HG03135 (cell line): ENCODE results near the gene FRMD3.

Experiments
- ATAC-seq: cut with Tn5 transposase; IDR thresholded peaks from one replicate; pipeline ENCODE4 v1.9.1; 2021; ENCODE audit warnings: mild to moderate bottlenecking, moderate library complexity; ENCODE audit not compliant: unreplicated experiment

Gene FRMD3

DNA sequence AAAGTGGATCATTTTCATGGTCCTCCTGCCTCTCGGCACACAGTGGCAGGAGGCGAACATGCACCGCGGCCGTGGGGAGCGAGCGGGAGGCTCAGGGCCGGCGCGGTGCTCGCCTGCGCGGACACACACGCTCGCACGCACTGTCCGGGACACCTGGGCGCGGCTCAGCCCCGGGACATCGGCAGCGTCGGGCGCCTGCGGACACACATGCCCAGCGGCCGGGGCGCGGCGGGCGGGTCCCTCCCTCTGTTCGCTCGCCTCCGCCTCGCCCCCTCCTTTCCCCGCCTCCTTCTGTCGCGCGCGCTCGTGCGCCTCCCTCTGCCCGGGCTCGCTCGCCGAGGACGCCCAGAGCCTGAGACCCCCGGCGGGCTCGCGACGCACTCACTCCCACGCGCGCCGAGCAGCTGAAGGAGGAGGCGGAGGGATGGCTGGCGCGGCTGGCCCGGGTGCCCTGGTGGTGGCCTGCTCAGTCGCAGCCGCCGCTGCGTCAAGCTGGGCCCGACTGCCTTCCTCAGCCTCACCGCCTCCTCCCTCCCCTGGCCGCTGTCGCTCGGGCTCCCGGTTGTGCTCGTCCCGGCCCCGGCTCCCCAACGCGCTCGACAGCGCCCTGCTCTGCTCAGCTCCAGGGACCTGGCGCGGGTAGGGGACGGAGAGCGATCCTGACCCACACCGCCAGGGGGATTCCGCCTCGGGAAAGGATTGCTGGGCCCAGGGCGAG lies at the start of gene FRMD3:
TSS of gene FRMD3 (minus strand) at position 230 of the 718 bp plus-strand sequence. CDS start at position 60, 170 bp downstream.
- ATAC-seq, result peak; percentile 58

DNA sequence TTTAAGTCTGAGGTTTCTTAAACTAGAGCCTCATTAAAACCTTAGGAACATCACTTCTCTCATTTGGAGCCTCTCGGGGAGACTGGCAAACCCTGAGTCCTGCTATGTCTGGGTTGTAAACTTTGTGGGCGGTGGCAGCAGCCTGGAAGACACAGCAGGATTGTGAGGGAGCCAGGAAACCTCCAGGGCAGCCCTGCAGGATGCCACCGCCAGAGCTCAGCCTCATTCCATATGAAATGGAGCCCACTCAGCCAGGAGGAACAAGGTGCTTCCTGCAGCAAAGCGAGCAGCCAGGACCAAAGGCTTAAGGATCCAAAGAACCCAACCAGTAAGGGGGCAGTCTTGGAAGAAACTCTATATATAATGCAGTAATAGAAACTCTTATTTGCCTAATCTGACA lies 46.8 kb upstream of the FRMD3 start:
- ATAC-seq, result no peak

DNA sequence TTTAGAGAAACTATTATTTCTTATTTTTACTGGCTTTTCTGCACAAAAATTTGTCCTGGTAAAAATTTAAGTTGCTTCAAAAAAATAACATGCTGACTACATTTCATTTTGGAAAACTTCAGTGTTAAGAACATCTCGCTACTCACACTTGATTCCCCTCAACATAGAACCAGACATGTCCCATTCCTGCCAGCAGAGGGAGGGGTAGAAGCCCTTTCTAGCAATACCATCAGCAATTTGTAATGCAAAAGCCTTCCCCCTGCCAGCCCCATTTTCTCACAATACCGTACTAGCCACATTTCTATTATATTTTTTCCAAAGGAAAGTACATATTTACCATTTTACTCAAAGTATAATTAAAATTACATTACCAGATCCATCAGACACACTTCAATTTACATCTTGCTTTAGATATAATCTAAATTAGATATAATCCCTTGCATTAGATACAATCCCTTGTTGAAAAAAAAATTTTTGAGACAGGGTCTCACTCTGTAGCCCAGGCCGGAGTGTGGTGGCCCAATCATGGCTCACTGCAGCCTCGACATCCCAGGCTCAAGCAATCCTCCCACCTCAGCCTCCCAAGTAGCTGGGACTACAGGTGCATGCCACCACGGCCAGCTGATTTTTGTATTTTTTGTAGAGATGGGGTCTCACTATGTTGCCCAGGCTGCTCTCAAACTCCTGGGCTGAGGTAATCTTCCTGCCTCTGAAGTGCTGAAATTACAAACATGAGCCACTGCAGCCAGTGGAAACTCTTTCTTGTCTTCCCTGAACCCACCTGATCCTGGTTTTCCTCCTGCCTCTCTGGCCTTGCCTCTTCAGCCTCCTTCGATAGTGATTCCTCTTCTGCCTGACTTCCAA lies 45.2 kb upstream of the FRMD3 start:
- peak; percentile 76 for ATAC-seq

DNA sequence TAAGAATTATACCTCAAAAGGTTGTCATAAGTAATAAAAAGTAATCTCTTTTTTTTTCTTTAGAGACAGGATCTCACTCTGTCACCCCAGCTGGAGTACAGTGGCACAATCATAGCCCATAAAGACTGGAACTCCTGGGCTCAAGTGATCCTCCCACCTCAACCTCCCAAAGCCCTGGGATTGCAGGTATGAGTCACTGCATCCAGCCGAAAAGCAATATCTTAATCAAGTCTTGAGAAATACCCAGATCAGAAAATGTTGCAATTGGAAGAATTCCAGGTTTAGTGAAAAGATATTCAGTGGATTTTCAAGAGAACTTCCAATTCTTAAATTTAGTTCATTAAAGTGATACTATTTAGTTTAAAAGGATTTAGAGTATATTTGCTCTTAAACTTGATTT lies 43.8 kb upstream of the FRMD3 start:
- no peak for ATAC-seq

DNA sequence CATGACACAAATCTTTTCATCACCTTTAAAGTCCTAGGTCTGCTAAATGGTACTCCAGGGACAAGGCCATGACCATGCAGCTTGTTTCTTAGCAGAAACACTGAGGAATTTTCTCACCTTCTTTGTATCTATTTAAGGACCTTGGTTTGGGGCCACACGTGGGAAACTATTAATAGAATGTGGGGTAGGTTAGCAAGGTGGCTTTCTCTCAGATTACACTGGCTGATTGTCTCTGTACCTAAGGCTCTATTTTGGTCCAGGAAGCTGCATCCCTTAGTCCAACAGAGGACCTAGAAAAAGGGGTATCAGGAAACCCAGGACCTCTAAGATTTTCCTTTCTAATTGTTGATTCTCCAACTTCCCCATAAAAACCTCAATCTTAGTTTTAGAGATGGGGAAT lies 36.3 kb upstream of the FRMD3 start:
- no peak for ATAC-seq

DNA sequence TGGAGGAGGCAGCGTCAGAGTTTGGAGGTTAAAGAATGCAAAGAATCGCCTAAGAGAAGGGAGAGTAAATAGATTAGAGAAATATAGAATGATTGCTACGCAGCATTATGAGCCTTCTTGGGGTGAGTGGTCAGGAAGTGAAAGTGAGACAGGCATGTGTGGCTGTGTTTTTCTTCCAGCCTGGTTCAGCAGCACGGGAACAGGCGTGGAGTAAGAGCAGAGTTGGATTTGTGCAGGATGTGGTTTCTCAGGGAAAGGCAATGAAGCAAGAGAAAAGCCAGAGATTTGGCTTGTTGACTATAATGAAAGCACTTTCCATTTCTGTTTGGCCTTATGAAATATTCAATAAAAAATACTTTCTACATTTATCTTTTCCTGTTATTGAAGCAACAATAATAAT lies 34.3 kb upstream of the FRMD3 start:
- no peak for ATAC-seq

DNA sequence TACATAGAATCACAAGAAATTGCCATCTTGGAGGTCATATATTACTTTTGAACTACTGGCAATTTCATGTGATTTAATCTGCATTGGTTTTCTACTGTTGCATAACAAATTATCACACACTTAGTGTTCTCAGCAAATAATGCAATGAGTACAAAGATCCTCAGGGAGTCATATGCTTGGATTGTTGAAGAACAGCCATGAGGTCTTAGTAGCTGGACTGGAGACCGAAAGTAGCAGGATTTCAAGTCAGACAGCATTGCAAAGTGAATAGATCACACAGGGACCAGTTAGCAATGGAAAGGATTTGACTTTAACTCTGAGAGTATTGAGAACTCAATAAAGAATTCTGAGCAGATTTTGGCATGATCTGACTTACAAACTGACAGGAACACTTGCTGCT lies 32.2 kb upstream of the FRMD3 start:
- no peak for ATAC-seq

DNA sequence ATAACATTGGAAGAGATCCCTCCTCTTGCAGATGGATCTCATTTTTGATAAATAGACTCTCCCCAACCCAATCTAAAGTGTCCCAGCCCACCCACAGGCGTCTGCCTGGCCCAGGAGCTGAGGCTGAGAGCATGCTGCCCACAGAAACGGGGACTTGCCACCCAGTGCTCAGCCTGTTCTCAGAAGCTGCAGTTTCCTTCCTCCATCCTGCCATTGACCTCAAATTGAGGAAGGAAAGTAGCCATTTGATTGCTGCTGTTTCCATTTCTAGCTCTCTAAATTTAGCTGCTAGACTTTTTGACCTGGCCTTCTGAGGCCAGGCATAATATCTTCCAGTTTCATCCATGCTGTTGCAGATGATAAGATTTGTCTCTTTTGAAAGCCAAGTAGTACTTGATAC lies 31.1 kb upstream of the FRMD3 start:
- no peak for ATAC-seq

DNA sequence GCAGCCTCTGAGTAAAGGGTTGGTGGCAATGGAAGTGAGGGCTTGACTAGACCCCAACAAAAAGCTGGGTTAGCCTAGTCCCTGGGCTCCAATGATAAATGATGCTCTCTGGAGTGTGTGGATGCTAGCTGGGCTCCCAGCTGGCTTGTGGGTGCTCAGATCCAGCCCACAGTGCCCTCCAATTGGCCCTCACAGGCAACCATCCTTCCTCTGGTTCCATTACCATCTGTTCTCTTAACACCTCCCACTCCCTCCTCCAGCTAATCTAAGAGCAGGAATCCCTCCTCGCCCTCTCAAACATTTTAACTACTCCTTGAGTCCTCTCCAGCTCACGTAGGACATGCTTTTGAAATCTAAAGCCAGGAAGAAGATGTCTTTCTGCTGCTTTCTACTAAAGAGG lies 25.2 kb upstream of the FRMD3 start:
- ATAC-seq, result no peak

DNA sequence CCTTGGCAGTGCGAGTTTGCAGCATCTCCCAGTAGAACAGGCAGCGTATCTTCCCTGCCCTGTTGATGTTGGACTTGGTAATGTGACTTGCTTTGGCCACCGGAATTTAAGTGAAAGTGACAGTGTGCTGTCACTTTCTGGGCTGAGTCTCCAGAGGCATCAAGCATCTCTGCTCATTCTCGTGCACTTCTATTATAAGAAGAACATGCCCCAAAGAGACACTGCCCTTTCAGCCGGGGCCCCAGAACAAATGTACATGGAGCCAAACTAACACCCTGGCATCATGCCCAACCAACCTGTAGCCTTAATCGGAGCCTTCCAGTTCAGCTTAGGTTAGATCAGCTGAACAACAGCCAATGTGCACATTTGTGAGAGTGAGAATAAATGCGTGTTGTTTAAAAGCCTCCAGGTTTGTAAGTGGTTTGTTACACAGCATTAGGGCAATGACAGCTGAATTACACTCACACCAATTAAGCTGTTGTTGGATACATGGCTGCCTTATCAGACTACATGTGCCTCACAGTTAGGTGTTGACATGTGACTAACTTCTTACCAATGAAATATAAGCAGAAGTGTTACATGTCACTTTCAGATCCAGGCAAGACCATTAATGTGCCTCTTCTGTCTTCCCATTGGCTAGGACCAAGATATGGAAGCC lies 22.1 kb upstream of the FRMD3 start:
- ATAC-seq, result no peak

DNA sequence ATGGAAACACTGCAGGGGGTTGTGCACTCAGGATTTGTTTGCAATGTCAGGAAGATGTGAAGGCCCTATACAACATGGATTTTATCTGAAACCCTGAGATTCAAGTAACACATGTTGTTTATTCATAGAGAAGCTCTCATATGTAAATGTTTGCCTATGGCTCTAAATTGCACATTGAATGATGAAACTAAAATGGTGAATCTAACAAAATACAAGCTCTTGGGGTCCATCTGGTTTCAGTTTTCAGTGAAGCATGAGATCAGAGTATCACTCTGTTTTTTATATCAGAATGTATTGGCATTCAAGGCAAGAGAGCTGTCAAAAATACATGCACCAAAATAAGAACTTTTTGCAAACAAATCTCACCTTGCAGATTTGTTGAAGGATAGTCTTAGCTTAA lies 19.6 kb upstream of the FRMD3 start:
- no peak for ATAC-seq

DNA sequence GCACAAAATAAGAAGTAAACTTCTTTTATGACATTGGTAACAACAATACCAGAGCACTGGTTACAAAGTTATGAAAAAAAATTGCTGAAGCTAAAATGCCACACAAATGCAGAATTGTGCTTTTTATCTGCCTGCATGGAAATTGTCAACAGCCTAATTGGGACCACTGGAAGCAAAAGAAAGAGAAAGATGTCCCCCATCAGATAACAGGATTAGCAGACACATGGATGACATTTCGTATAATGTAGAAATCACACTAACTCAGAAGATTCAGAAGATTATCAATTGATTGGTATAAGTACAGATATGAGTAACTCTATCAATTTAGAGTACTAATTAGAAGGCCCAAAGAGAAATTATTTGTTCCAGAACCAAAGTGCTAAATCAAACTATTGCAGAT lies 19.1 kb upstream of the FRMD3 start:
- ATAC-seq, result no peak

DNA sequence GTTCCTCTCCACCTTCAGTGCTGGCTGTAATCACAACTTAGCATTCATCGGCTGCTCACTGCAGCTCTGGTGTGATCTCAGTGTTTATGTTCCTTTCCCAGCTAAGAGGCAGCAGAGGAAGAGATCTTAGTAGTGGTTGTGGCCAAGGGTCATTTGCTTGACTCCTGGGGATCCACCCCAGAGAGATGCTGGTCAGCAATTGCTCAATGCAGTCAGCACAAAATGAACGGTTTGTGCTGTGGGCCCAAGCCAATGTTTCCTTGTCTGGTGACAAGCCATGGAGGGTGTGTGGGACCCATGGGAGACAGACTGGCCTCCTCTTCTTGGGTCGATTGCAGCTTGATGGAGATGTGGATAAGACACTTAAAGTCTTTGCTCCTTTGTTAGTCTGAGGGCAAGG lies 16.1 kb upstream of the FRMD3 start:
- ATAC-seq, result no peak

DNA sequence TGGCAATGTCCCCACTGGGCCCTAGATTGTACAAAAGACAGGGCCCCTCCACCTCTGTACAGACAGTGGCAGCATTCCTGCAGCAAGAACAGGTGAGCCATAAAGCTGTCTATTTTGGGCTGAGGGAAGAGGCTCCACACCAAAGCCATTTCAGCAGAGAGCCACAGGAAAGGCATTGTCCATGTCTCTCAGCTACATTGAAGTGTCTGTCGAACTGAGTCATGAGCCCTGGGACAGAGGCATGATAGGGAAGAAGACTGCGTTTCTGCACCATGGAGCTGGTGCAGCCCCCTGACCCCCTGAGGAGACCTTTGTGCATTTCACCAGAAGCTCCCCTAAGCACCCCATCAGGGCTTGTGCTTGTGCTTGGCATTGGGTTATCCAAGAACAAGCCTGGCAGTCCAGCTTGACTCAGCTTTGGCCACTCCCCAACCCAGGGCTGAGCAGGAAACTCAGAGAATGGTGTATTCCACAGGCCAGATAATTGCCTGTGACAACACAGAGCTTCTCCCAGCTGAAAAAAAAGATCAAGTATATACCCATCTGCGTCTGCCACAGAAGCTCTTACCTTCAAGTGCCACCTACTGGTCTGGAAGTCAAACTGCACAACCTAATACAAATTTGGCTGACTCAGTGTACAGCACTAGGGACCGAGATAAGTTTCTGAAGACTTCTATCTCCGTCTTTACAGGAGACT lies 5.9 kb upstream of the FRMD3 start:
- peak; percentile 97 for ATAC-seq

DNA sequence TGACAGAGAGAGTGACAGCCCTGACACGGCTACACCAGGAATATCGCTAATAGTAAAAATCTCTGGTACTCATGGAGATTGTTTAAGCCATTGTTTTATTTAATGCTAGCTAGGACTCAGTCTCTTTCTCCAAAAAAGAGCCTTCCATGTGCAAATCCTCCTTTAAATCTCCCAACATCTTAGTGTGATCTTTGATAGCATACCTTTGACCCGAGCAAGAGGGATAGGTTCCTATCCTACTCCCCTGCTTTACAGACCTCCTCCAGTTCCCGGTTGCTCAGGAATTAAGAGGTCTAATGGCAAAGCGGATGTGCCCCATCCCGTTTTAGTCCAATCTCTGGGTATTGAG lies 663 bp upstream of the FRMD3 start:
- no peak for ATAC-seq

DNA sequence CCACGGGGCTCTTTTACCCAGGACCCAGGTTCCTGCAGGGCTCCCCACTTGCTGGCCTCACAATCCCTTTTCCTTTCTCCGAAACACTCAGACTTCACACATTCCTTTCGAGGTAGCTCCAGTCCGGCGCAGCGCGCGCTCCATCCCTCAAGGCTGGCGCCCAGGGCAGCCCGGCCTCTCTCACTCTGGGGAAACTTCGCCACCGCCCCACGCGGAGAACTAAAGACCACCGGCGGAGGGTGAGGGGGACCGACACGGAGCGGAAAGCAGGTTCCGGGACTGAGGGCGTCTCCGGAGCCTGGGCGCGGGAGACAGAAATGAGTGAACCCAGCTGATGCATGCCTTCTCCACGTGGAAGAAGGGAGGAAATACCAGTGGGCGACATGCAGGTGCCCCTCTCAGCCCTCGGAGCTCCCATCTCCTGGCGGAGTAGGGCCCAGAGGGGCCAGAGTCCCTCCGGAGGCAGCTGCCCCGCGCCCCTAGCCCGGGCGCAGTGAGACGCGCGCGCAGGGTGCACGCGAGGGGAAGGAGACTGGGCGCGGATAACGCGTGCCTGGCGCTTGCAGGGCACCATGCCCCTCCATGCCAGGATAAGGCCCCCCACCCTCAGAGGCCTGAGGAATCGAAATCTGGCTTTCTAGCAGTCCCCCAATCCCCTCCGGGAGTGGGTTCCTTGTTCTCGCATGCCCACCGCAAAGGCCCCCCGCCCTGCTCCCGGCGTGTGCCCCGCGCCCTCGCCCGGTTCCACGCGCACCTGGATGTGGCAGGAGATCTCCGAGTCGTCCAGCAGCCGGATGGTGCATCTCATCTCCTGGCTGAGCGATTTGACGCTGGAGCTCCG lies 650 bp downstream of the FRMD3 start:
- ATAC-seq, result no peak

DNA sequence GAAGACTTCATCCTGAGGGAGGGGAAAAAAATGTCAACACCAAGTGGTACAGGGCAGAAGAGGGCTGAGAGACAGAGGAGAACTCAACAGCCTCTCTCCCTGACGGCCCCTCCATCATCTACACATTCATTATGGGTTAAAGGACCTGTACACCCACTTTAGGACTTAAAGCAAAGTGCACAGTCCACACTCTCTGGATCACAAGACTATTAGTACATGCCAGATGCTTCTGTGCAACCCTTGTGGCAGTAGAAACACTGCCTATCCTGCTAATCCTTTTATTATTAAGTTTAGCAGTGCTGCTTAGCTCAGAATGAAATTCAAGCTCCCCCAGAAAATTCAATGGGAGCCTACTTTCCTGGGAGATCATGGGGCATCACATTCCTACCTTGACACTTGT lies 1.9 kb downstream of the FRMD3 start:
- ATAC-seq, result no peak

DNA sequence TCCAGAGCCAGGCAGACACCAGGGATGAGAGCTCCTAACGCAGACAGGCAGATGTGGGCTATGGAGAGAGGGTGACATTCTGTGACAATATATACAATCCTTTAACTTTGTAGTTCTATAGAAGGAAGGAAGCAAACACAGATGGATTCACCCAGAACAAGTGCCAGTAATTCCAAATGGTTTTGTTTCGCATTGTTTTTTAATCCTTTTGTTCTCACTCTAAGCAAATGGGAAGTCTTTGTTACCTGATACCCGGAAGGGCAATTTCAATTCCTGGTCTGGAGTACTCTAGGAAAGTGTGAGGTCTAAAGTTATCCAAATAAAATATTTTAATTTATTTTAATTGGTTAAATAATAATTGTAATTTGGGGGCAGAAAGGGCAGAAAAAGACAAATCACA lies 2.5 kb downstream of the FRMD3 start:
- no peak for ATAC-seq

DNA sequence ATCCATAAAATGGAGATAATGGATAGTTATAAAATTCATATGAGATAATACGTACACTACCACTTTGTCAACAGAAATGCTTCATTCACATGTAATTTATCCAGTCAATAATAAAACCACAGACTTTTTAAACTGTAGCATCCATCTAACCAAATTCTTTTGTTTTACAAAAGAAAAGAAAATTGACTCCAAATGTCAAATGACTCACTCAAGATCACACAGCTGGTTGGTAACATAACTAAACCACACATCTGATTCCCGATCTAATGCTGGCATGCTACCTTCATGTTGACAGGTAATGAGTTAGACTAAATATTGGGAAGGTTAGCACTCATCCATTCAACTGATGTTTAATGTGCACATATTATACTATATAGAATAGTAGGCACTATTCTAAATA lies 4.9 kb downstream of the FRMD3 start:
- ATAC-seq, result no peak

DNA sequence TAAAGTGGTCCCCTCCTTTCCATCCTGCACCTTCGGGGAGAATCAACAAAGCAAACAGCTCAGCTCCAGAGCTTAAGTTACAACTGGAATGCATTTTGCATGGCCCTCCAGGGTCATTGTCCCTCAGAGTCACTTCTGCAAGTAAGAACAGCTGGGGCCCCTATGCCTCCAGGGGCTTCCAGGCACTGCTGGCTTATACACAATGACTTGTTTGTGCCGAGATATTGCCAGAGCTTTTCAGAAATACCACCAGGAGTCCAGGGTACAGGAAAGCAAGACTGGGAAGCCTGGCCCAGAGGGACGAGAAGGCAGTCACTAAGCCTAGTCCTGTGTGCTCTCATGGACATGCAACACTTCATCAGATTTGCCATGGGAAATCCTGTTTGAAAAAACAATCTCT lies 11.3 kb downstream of the FRMD3 start:
- ATAC-seq, result no peak

DNA sequence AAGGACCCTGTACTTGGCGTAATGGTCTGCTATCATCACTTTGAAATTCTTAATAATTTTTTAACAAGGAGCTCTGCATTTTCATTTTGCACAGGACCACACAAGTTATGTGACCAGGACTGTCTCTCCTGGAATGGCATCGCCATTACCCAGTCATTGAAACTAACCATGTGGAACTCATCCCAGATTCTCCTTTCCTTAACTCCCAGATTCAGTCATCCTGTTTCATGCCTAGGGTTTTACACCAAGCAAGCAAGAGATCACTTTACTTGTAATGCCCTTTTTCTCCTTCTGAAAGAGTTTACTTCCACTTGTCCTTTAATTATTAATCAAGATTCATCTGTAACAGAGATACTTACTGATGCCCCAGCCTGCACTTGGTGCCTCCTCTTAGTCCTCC lies 12.0 kb downstream of the FRMD3 start:
- no peak for ATAC-seq
